ENCODE results near the gene SPATA2L.
"Not testable (repeated sequence)": the region's sequence is repeated elsewhere in the genome, so short reads cannot be mapped to it uniquely, and the experiment has no call there.

The SPATA2L gene

DNA sequence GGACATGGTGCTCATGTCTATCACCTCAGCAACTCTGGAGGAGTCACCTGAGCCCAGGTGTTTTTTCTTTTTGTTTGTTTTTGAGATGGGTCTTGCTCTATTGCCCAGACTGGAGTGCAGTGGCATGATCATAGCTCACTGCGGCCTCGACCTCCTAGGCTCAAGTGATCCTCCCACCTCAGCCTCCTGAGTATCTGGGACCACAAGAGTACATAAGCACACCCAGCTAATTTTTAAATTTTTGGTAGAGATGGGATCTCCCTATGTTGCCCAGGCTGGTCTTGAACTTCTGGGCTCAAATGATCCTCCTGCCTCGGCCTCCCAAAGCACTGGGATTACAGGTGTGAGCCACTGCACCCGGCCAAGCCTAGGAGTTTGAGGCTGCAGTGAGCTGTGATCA lies 11.9 kb downstream of the SPATA2L start:
- DNase-seq (ENCODE audit: low read depth in 2 of 2), result not testable (repeated sequence)

DNA sequence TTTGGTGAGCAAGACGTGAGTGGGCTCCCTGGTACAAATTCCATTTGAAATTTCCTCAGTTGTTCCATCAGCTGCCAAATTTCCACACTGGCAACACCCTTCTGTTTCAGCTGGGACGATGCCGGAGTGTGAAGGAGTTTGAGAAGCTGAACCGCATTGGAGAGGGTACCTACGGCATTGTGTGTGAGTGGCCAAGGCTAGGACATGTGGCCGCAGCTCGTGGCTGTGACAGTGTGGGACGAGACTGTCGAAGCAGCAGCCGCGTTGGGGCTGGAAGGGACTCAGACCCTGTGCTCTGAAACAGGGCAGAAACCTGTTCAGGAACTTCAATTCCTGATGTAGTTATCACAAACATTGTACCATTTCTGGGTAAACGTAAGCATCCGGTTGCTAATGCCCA lies 12.4 kb downstream of the SPATA2L start:
- DNase-seq (ENCODE audit: low read depth in 2 of 2), result no peak

GRCh38 chr16:89688395-89688794 lies 13.1 kb downstream of the SPATA2L start:
- DNase-seq (ENCODE audit: low read depth in 2 of 2), result no peak

GRCh38 chr16:89687092-89687940 lies 14.2 kb downstream of the SPATA2L start:
- DNase-seq (ENCODE audit: low read depth in 2 of 2), result no peak

DNA sequence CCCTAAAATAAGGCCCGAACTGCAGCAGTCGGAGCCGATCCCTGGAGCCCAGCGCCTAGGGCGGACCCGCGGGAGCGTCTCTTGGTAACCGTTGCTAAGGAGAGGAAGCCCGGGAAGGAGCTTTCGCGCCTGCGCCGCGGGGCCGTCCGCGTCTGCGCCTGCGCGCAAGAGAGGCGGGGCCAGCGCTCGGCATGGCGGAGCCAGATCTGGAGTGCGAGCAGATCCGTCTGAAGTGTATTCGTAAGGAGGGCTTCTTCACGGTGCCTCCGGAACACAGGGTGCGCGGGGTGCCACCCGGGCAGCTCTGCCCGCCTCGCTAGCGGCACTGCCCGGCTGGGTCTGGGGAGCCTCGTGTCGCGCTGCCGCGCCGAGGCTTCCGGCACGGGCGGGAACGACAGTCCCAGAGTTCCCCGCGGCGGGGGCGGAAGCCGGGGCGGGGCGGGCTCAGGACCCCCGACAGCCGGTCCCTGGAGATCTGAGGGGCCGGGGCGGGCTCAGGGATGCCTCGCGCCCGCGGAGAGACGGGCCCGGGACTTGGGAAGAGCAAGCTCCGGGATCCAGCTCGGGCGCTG lies 14.9 kb downstream of the SPATA2L start, which contains the start of gene CDK10:
Gene CDK10 (plus strand): TSS at position 170 of the 572 bp plus-strand sequence. CDS start 22 bp downstream, at position 192.
- DNase-seq (ENCODE audit: low read depth in 2 of 2), result peak; percentile 73 to 88

GRCh38 chr16:89685916-89686315 lies 15.6 kb downstream of the SPATA2L start:
- no peak for DNase-seq (ENCODE audit: low read depth in 2 of 2)

DNA sequence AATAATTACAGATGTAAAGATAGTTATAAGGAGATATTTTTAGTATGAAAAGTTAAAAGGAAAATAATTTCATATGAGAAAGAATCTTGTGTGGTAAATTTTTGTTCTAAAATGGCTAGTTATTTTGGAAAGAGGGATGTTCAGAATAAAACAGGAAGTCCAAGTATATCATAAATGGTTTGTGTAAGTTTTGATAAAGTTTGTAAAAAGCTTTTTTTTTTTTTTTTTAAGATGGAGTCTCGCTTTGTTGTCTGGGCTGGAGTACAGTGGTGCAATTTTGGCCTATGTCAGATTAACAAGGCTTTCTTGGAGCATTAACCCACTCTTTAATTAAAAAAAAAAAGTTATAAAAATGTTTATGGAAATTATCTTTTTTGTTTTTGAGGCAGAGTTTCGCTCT lies 23.2 kb downstream of the SPATA2L start:
- no peak for DNase-seq (ENCODE audit: low read depth in 2 of 2)

DNA sequence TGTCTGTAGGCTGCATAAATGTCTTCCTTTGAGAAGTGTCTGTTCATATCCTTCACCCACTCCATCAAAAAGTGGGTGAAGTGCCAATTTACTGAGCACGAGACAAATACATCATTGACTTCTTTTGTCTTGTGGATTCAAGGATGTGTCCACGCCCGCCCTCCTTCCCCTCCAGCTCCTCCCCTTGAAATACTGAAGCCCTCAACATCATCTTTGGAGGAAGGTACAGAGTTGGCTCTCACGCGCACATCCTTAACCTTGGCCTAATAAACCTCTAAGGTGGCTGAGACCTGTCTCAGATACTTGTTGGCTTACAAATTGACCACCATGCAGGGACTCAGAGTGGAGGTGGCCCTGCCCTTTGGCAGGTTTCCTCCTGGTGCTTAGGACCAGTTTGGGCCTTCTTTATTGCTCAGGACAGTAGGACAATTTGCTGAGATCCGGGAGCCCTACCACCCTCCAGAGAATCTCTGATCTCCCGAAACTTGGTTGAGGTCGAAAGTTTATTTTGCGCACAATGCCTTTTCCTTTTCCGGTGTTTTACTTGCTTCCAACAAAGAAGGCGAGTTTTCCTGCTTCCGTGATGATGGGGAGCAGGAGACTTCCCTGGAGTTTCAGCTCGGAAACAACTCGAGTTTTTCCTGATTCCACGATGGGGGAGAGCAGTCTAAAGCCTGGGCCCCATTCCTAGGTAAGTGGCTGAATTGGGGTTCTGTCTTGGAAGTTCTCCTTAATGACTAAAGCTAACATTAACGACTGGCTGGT lies 29.1 kb downstream of the SPATA2L start:
- DNase-seq (ENCODE audit: low read depth in 2 of 2), result no peak

DNA sequence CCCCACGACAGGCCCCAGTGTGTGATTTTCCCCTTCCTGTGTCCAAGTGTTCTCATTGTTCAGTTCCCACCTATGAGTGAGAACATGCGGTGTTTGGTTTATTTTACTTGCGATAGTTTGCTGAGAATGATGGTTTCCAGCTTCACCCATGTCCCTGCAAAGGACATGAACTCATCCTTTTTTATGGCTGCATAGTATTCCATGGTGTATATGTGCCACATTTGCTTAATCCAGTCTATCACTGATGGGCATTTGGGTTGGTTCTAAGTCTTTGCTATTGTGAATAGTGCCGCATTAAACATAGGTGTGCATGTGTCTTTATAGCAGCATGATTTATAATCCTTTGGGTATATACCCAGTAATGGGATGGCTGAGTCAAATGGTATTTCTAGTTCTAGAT lies 29.9 kb downstream of the SPATA2L start:
- not testable (repeated sequence) for DNase-seq (ENCODE audit: low read depth in 2 of 2)

DNA sequence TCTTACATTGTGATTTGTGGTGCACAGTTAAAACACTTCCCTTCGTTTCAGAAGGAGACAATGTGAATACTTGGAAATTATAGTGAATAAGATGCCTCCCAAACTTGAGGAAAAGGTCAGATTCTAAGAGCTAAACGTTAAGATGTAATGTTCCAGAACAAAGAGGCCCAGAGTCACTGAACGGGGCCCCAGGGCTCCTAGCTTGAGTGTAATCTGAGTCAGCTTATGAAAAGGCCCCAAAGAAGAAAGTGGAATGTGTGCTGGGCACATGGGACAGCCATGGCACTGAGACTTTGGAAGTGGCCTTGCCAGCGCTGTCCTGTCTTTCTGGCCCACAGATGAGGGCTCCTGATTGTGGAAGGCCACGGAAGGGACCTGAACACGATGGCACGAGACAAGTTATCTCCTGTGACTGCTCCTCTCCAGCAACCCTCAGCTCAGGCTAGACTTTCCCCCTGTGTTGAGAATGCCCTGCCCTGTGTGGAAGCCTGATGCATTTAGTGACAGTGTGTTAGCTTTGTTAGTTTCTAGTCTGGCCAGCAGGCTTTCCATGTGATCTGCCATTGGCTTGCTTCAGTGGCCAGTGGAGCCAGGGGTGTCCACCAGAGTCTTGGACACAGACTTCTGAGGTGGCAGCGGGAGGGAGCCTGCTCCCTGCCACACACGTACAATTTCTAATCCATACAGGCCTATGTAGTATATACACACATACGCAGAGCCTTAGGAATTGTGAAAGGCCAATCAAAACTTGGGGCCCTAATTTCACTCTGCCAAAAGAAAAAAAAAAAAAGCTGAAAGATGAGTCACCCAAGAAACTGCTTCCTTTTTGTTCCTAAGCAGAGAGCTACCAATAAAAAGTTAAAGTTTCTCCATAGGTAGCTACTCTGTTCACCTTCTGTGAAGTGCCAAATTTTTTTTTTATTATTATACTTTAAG lies 30.7 kb downstream of the SPATA2L start:
- DNase-seq (ENCODE audit: low read depth in 2 of 2), result no peak

GRCh38 chr16:89669755-89670154 lies 31.8 kb downstream of the SPATA2L start:
- no peak for DNase-seq (ENCODE audit: low read depth in 2 of 2)

DNA sequence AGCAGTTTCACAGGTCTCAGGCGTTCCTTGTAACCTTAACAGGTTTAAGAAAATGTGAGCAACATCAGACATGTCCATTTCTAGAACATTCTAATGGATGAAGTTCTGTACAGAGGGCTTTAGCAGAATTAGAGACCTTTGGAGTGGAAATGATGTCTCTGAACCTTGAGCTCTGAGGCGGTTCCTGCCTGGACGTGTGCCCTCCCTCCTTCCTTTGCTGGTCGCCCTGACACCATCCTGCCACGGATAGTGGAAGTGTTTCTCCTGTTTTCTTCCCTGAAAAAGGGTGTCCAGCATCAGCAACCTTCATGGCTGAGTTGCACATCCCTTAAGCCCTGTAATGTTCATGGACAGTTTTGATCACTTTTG lies 32.7 kb downstream of the SPATA2L start:
- no peak for DNase-seq (ENCODE audit: low read depth in 2 of 2)

DNA sequence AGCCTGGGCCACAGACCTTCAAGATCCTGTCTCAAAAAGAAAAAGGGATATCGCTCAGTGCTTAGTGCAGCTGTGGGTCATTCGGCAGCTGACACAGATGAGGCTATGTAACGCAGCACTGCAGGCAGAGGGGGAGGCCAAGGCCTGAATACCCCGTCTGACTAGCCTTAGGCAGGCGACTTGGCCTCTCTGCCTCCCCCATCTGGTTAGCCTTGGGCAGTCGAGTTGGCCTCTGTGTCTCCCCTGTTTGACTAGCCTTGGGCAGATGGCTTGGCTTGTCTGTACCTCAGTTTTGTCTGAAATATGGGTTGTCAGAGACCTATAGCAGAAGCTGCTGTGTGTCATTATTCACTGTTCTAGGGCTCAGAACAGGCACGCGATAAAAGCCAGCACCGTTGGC lies 33.9 kb downstream of the SPATA2L start:
- no peak for DNase-seq (ENCODE audit: low read depth in 2 of 2)

- not testable (repeated sequence) for DNase-seq (ENCODE audit: low read depth in 2 of 2)
These were observed 34.5 kb downstream of the SPATA2L start for GRCh38 chr16:89667000-89667399.

DNA sequence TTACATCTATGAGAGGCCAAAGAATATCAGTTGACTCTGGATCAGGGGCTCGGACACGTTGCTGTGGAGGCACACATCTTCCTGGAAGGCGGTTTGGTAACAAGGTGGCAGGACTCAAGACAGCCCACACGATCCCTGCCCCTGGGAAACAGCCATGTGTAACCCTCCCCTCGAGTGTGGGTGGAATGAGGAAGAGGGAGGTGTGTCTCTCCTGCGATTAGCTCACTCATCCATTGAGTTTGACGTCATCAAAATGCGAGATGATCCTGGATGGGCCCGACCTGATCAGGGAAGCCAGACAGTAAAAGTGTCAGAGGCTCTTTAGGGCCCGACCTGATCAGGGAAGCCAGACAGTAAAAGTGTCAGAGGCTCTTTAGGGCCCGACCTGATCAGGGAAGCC lies 37.3 kb downstream of the SPATA2L start:
- not testable (repeated sequence) for DNase-seq (ENCODE audit: low read depth in 2 of 2)

- DNase-seq (ENCODE audit: low read depth in 2 of 2), result no peak
These were observed 40.3 kb downstream of the SPATA2L start for GRCh38 chr16:89661215-89661614.

DNA sequence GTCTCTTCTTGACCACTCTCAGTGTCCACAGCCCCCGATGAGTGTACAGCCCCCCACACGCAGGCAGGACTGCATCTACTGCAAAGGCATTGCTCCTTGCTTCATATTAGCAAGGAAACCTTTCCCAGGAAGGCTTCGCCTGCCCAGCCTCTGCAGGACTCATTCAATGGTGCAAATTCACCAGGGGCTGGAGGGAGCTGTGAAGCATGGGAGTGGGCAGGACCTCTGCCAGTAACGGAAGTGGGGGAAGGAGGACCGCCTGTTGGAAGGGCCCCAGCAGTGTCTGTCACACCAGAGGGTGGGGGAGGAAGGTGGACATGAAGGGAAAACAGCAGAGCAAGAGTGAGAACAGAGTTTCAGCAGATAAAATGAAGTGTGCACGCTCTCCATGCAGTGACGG lies 41.4 kb downstream of the SPATA2L start:
- DNase-seq (ENCODE audit: low read depth in 2 of 2), result no peak

- no peak for DNase-seq (ENCODE audit: low read depth in 2 of 2)
These were observed 43.2 kb downstream of the SPATA2L start for GRCh38 chr16:89658221-89658879.

- peak; percentile 83 to 84 for DNase-seq (ENCODE audit: low read depth in 2 of 2)
These were observed 43.9 kb downstream of the SPATA2L start, which contains the start of the genes CHMP1A and SPATA33 for GRCh38 chr16:89657442-89658220. CHMP1A (minus strand) TSS chr16:89657708; CDS start chr16:89657588, 120 bp downstream. SPATA33 (plus strand) TSS chr16:89657836; CDS start chr16:89657912, 76 bp downstream.
